T-helper 22 cell (primary cell): ENCODE data around the gene EHD1.
A peak's percentile ranks its signal among the peaks of the same experiment; 100 is the strongest.

Experiments
- DNase-seq: peaks from one replicate; pipeline ENCODE4 v3.0.0-alpha.2; 2020; ENCODE audit warnings: low read depth

Gene EHD1

GRCh38 chr11:64909653-64910343 is 31.4 kb upstream of the EHD1 start:
- DNase-seq: no peak

GRCh38 chr11:64908766-64909165 is 30.3 kb upstream of the EHD1 start:
- DNase-seq: no peak

GRCh38 chr11:64906314-64906635 is 27.9 kb upstream of the EHD1 start:
- no peak for DNase-seq

- no peak for DNase-seq
These were observed 27.3 kb upstream of the EHD1 start for GRCh38 chr11:64905516-64906313.

GRCh38 chr11:64903291-64903833 is 24.9 kb upstream of the EHD1 start:
- no peak for DNase-seq

- DNase-seq: no peak
These were observed 23.9 kb upstream of the EHD1 start for GRCh38 chr11:64902102-64902900.

- DNase-seq: no peak
These were observed 22.4 kb upstream of the EHD1 start for GRCh38 chr11:64900774-64901173.

GRCh38 chr11:64900263-64900678 is 21.9 kb upstream of the EHD1 start:
- peak; percentile 83 for DNase-seq

- DNase-seq: no peak
These were observed 20.1 kb upstream of the EHD1 start for GRCh38 chr11:64898541-64898940.

GRCh38 chr11:64898076-64898445 is 19.6 kb upstream of the EHD1 start:
- DNase-seq: no peak

GRCh38 chr11:64897381-64898075 is 19.1 kb upstream of the EHD1 start:
- no peak for DNase-seq

- DNase-seq: no peak
These were observed 18.1 kb upstream of the EHD1 start for GRCh38 chr11:64896448-64897022.

GRCh38 chr11:64894812-64895452 is 16.5 kb upstream of the EHD1 start:
- no peak for DNase-seq

GRCh38 chr11:64894070-64894811 is 15.8 kb upstream of the EHD1 start:
- peak; percentile 67 for DNase-seq

- no peak for DNase-seq
These were observed 15.0 kb upstream of the EHD1 start for GRCh38 chr11:64893194-64894069.

- no peak for DNase-seq
These were observed 14.4 kb upstream of the EHD1 start for GRCh38 chr11:64892838-64893193.

GRCh38 chr11:64892411-64892831 is 14.0 kb upstream of the EHD1 start:
- DNase-seq: no peak

- DNase-seq: no peak
These were observed 13.5 kb upstream of the EHD1 start for GRCh38 chr11:64891880-64892279.

- no peak for DNase-seq
These were observed 12.9 kb upstream of the EHD1 start for GRCh38 chr11:64891215-64891848.
